HTERT RPE-1 (cell line): ENCODE results near the gene GPR151.

ENCODE experiments used
- in situ Hi-C: fragments of 300-500 bp; cut with MboI; formaldehyde crosslinking; loops from 4 replicates; pipeline ENCODE4 v1.14.3; 2020; ENCODE audit warnings: low sequenced_read_pairs

Gene GPR151

GRCh38 chr5:146521403-146522106 is 5.6 kb upstream of the GPR151 start:
- in situ Hi-C loops = no loop called here

GRCh38 chr5:146520731-146521130 is 4.7 kb upstream of the GPR151 start:
- in situ Hi-C loops = no loop called here

DNA sequence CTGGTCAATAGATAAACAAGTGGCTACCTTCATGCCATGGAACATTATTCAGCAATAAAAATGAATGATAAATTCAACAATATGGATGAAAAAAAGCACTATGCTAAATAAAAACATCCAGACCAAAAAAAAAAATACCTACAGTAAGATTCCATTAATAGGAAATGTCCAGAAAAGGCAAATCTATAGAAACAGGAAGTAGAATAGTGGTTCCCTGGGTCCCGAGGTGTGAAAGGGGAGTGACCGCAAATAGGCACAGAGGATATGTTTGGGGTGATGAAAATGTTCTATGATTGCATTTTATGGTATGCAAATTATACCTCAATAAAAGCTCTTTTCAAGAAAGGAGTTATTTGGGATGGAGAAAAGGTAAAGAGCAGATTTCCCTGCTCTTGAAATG is 3.6 kb upstream of the GPR151 start:
- in situ Hi-C loops = no loop called here

GRCh38 chr5:146515473-146516150 is 378 bp downstream of the GPR151 start:
- in situ Hi-C loops = no loop called here

DNA sequence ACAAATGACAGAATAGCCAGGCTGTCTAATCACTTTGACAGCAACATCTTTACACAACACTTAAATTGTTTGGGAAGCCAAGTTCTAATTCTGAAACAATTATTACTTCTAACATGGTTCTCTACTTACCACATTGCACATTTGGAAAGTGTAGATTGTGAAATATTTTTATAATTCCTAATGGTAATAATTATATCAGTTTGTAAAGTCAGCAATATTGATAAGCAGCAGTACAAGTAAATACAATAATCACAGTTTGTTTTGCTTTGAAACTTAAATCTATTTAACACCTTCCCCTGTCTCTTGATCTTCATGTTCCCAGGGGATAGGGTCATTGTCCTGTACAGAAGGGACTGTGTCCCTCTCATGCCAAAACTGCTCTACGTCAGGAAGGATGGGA is 1.4 kb downstream of the GPR151 start:
- in situ Hi-C loops = no loop called here

DNA sequence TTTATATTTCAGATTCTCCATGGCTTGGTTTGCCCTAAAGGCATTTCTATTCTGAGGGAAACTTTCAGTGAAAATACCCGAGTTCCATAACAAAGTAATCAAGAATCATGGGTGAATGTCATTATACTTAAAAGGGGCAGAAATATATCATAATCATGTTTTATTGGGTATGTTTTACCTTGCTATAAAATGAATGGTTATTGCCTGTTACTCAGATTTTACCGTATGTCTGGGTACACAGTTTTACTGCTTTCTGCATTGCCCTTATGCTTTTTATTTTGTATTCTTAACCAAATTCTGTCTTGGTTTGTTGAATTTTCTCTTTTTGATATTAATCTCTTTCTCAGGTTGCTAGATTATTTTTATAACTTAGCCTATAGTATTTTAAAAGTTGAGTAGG is 2.5 kb downstream of the GPR151 start:
- in situ Hi-C loops = no loop called here

GRCh38 chr5:146510559-146511125 is 5.3 kb downstream of the GPR151 start:
- in situ Hi-C loops = no loop called here

DNA sequence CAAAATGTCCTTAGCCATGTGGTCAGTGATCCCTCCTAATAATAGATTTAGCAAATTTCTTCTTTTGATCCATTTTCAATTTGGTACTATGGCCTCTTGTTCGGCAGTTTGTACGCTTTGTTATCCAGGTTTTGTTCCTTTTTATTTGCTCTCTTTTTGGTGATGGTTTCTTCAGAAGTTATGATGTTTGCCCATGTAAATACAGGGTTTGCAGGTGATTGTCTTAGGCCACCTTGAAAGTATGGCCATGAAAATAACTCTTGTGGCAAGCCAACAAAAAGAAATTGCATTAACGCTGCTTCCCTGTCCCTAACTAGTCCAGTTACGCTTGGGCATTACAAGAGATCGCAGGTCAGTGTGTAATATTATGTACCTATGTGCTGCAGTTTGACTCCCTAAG is 8.6 kb downstream of the GPR151 start:
- in situ Hi-C loops = no loop called here

GRCh38 chr5:146499680-146500079 is 16.3 kb downstream of the GPR151 start:
- in situ Hi-C loops = no loop called here

DNA sequence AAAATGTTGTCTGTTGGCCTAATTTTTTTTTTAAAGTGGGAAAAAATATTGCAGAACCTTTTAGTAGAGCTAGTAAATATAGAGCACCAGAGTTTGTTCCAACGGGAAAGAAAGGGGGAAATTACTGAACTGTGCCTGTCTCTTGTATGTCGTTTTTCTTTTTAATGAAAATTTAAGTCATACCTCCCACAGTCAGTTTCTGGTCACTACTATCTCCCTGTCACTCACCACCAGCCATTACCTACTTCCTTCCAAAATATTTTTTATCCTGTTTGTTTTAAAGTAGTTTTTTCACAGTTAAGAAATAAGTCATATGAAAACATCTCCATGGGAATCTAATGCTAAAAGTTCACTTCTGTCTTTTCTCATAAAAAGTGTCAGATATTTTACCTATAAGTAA is 21.3 kb downstream of the GPR151 start:
- in situ Hi-C loops = no loop called here

- in situ Hi-C loops = no loop called here
These were observed 25.7 kb downstream of the GPR151 start for GRCh38 chr5:146490089-146490843.

DNA sequence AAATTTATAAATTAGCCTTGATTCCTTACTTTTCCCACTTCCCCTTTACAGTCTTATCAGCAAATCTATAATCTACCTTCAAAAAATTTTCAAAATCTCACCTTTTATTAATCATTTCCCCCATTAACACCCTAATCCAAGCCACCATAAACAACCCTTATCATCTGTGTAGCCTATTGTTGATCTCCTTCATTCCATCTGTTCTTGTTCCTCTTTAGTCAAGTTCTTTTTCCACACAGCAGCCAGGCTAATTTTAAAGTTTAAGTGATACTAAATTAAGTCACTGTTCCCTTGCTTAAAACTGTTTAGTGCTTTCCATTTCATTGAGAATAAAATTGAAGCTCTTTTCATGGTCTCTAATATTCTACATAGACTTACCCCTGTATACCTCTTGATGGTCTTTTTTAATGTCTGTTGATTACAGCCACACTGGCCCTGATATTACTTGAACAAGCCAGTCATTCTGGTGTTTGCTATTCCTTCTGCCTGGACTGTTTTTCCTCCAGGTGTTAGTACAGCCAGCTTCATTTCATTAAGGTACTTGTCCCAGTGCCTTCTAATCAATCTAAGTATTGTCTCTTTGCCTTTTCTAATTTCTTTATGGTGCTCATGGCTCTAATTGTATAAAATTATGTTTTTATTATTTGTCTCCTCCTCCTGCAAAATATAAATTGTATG is 31.1 kb downstream of the GPR151 start:
- in situ Hi-C loops = no loop called here

DNA sequence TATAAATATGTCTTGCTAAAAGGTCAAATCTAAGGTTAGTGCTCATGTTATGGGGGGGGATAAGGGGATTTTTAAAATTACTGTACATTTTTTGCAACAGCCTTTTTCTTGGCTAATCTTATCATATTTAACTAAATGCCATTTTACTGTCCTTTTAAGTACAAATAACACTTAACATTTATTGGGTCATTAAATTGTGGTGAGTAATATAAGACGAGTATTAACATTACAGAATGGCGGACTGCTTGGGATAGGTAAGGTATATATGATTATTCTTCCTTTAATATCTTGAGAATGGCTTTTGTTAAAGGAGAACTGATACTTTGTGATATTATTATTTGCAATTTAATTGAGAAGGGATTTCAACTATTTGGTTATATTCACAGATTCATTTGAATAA is 33.2 kb downstream of the GPR151 start:
- in situ Hi-C loops = no loop called here

DNA sequence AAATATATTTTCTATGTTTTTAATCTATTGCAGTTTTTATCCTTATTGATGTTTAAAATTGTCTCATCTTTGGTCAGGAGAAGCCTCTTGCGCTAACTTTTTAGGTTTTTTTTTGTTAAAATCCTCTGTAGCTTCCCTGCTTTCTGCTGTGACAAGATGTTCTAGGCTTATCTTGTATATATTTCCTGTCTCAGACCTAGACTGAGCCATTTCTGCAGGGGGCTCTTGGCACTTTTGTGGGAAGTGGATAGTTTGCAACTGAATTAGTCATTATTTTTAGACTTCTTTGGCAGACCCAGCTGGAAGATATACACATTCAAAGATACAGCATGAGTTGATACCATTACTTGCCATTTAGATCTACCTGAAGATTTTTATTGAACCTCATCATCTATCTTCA is 40.1 kb downstream of the GPR151 start:
- in situ Hi-C loops = no loop called here

- in situ Hi-C loops = no loop called here
These were observed 40.7 kb downstream of the GPR151 start for GRCh38 chr5:146475190-146475780.

DNA sequence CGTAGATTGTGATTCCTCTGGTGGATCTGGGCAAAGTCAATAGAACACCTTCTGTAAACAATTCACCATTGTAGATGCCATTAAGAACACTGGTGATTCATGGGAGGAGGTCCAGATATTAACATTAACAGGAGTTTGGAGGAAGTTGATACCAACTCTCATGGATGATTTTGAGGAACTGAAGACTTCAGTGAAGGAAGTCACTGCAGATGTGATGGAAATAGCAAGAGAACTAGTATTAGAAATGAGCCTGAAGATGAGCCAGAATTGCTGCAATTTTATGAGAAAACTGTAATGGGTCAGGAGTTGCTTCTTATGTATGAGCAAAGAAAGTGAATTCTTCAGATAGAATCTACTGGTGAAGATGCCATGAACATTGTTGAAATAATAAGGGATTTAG is 41.9 kb downstream of the GPR151 start:
- in situ Hi-C loops = no loop called here

GRCh38 chr5:146467760-146468159 is 48.2 kb downstream of the GPR151 start:
- in situ Hi-C loops = no loop called here

- in situ Hi-C loops = no loop called here
These were observed 49.3 kb downstream of the GPR151 start for GRCh38 chr5:146466521-146467349.

- in situ Hi-C loops = no loop called here
These were observed 52.5 kb downstream of the GPR151 start for GRCh38 chr5:146463446-146463845.
